IMR-90 (cell line): ENCODE data around the gene SEL1L3. TPM values are rescaled to one million over a fixed set of nuclear protein-coding genes. Genes with fewer than 3 reads are reported as not detected.

Source experiments
- ATAC-seq: fragments of 200-7000 bp; cut with Tn5 transposase; 2 replicates; pipeline ENCODE4 v1.9.1; 2020; ENCODE audit warnings: low read depth, mild to moderate bottlenecking, moderate library complexity
- BruUV-seq: library from RNA; stranded (reverse); fragments of 400-500 nt; replicated peaks from 2 replicates; lab custom pipeline; 2021; lab: Mats Ljungman, UMichigan
- CTCF ChIA-PET: fragments of 300-600 bp; formaldehyde crosslinking; extraction: SDS; loops from one replicate; lab custom pipeline; 2021; ENCODE audit warnings: antibody characterized with exemption; lab: Yijun Ruan, JAX
- POLR2A ChIA-PET: fragments of 300-600 bp; sonication (Branson Sonifier 250); formaldehyde crosslinking; loops from one replicate; lab custom pipeline; 2022; ENCODE audit warnings: antibody characterized with exemption; ENCODE audit not compliant: unreplicated experiment; lab: Charles Lee
- DNase-seq: peaks from one replicate; pipeline ENCODE4 v3.0.0; 2013
- H2AFZ ChIP-seq: replicated peaks from 2 replicates; pipeline ENCODE3; 2013; ENCODE audit warnings: low read length, mild to moderate bottlenecking; ENCODE audit not compliant: poor library complexity
- H2AK5ac ChIP-seq: 2 replicates; pipeline ENCODE4 v1.6.1; 2013; ENCODE audit warnings: low read depth, low read length, inconsistent platforms
- H2AK9ac ChIP-seq: replicated peaks from 2 replicates; pipeline ENCODE3; 2013; ENCODE audit warnings: mild to moderate bottlenecking, low read depth, low read length, moderate library complexity; ENCODE audit not compliant: poor library complexity
- H2BK120ac ChIP-seq: 2 replicates; pipeline ENCODE4 v1.6.1; 2013; ENCODE audit warnings: low read depth, low read length, inconsistent platforms
- H2BK15ac ChIP-seq: 3 replicates; pipeline ENCODE4 v1.6.1; 2013; ENCODE audit warnings: low read depth, low read length, inconsistent platforms
- H2BK20ac ChIP-seq: 2 replicates; pipeline ENCODE4 v1.6.1; 2013; ENCODE audit warnings: low read depth, mild to moderate bottlenecking, inconsistent platforms, low read length, moderate library complexity
- H2BK5ac ChIP-seq: 2 replicates; pipeline ENCODE4 v1.6.1; 2013; ENCODE audit warnings: mild to moderate bottlenecking, low read depth, low read length, inconsistent platforms; ENCODE audit not compliant: poor library complexity, severe bottlenecking
- H3K14ac ChIP-seq: replicated peaks from 2 replicates; pipeline ENCODE4 v1.6.1; 2013; ENCODE audit warnings: low read depth, low read length, inconsistent platforms
- H3K18ac ChIP-seq: 2 replicates; pipeline ENCODE4 v1.6.1; 2013; ENCODE audit warnings: low read depth, low read length, control low read depth
- H3K23ac ChIP-seq: 2 replicates; pipeline ENCODE4 v1.6.1; 2013; ENCODE audit warnings: low read depth, low read length, inconsistent platforms
- H3K27ac ChIP-seq: 2 replicates; pipeline ENCODE4 v1.5.1; 2013; ENCODE audit warnings: mild to moderate bottlenecking, control low read depth, low read length; ENCODE audit not compliant: insufficient read depth
- H3K27me3 ChIP-seq: 2 replicates; pipeline ENCODE4 v1.6.1; 2013; ENCODE audit warnings: low read length; ENCODE audit not compliant: control insufficient read depth, insufficient read depth
- H3K36me3 ChIP-seq: 2 replicates; pipeline ENCODE4 v1.6.1; 2013; ENCODE audit warnings: low read length, mixed read lengths; ENCODE audit not compliant: control insufficient read depth, insufficient read depth
- H3K4ac ChIP-seq: 2 replicates; pipeline ENCODE4 v1.6.1; 2013; ENCODE audit warnings: low read depth, low read length, inconsistent platforms
- H3K4me1 ChIP-seq: 2 replicates; pipeline ENCODE4 v1.6.1; 2013; ENCODE audit warnings: low read length, mixed read lengths; ENCODE audit not compliant: control insufficient read depth, insufficient read depth
- H3K4me2 ChIP-seq: 2 replicates; pipeline ENCODE4 v1.6.1; 2013; ENCODE audit warnings: low read depth, mild to moderate bottlenecking, control low read depth, low read length, moderate library complexity
- H3K4me3 ChIP-seq: 2 replicates; pipeline ENCODE4 v1.5.1; 2013; ENCODE audit warnings: low read depth, mild to moderate bottlenecking, control low read depth, low read length, moderate library complexity; ENCODE audit not compliant: insufficient read depth
- H3K56ac ChIP-seq: 2 replicates; pipeline ENCODE4 v1.6.1; 2013; ENCODE audit warnings: low read length, inconsistent platforms; ENCODE audit not compliant: insufficient read depth; ENCODE audit errors: extremely low read depth
- H3K79me1 ChIP-seq, 2 experiments: 2 replicates each; pipeline ENCODE4 v1.6.1; 2013; ENCODE audit warnings: low read length in 2 of 2, inconsistent platforms in 1 of 2, low read depth in 1 of 2
- H3K9ac ChIP-seq: 2 replicates; pipeline ENCODE4 v1.6.1; 2013; ENCODE audit warnings: low read depth, low read length, control low read depth
- H3K9me1 ChIP-seq: 2 replicates; pipeline ENCODE4 v1.6.1; 2013; ENCODE audit warnings: low read length, inconsistent platforms; ENCODE audit not compliant: insufficient read depth
- H3K9me3 ChIP-seq: 2 replicates; pipeline ENCODE4 v1.6.1; 2013; ENCODE audit warnings: low read length; ENCODE audit not compliant: control insufficient read depth, insufficient read depth
- H4K20me1 ChIP-seq: 2 replicates; pipeline ENCODE4 v1.6.1; 2013; ENCODE audit warnings: low read length, inconsistent platforms; ENCODE audit not compliant: insufficient read depth
- H4K5ac ChIP-seq: 2 replicates; pipeline ENCODE4 v1.6.1; 2013; ENCODE audit warnings: mild to moderate bottlenecking, low read depth, low read length, control low read depth
- H4K8ac ChIP-seq, 2 experiments: 2 replicates each; pipeline ENCODE4 v1.6.1; 2013; ENCODE audit warnings: low read depth in 2 of 2, low read length in 2 of 2, control low read depth in 1 of 2, inconsistent platforms in 1 of 2
- H4K91ac ChIP-seq: 2 replicates; pipeline ENCODE4 v1.6.1; 2013; ENCODE audit warnings: low read depth, low read length, inconsistent platforms; ENCODE audit not compliant: insufficient read depth
- BHLHE40 ChIP-seq: fragments of 150-350 bp; IDR thresholded peaks from 2 replicates; pipeline ENCODE4 v1.6.1; 2016; ENCODE audit warnings: mild to moderate bottlenecking, low read depth, low read length
- CEBPB ChIP-seq: IDR thresholded peaks from 2 replicates; pipeline ENCODE4 v1.6.1; 2012; ENCODE audit warnings: low read depth, low read length, improper control_type of control experiment
- MAFK ChIP-seq: IDR thresholded peaks from 2 replicates; pipeline ENCODE4 v1.6.1; 2012; ENCODE audit warnings: low read depth, low read length, improper control_type of control experiment
- NFE2L2 ChIP-seq: fragments of 150-350 bp; IDR thresholded peaks from 2 replicates; pipeline ENCODE4 v1.6.1; 2016; ENCODE audit warnings: low read depth, mild to moderate bottlenecking, low read length
- POLR2A ChIP-seq: IDR thresholded peaks from 2 replicates; pipeline ENCODE4 v1.6.1; 2012; ENCODE audit warnings: mild to moderate bottlenecking, low read depth, low read length
- RAD21 ChIP-seq: IDR thresholded peaks from 2 replicates; pipeline ENCODE4 v1.6.1; 2012; ENCODE audit warnings: low read length, improper control_type of control experiment
- RCOR1 ChIP-seq: IDR thresholded peaks from 2 replicates; pipeline ENCODE4 v1.6.1; 2012; ENCODE audit warnings: mild to moderate bottlenecking, low read length, improper control_type of control experiment; ENCODE audit not compliant: insufficient replicate concordance
- RFX5 ChIP-seq: IDR thresholded peaks from 2 replicates; pipeline ENCODE4 v1.8.0; 2012; ENCODE audit warnings: low read depth, mild to moderate bottlenecking, low read length, moderate library complexity
- SMC3 ChIP-seq: fragments of 150-350 bp; IDR thresholded peaks from 2 replicates; pipeline ENCODE4 v1.6.1; 2016; ENCODE audit warnings: low read depth, mild to moderate bottlenecking, antibody characterized with exemption, low read length, moderate library complexity
- WGBS, 2 experiments: methylation state at CpG; one replicate each; pipeline versions ENCODE4 v1.1.5 to v1.1.7; 2013; ENCODE audit warnings: missing lambda C conversion rate in 2 of 2; ENCODE audit not compliant: insufficient read length in 1 of 2; ENCODE audit errors: extremely low coverage in 2 of 2; 5-methylcytosine and 5-hydroxymethylcytosine counted together
- dilution Hi-C: fragments of 300-500 bp; cut with HindIII; formaldehyde crosslinking; loops from one replicate; pipeline ENCODE4 v1.14.3; 2018; ENCODE audit warnings: low sequenced_read_pairs; ENCODE audit not compliant: unreplicated experiment
- in situ Hi-C: fragments of 300-500 bp; cut with MboI; formaldehyde crosslinking; loops from 3 replicates; pipeline ENCODE4 v1.14.3; 2019; ENCODE audit warnings: low sequenced_read_pairs, inconsistent platforms, mixed read lengths
- intact Hi-C: fragments of 100-400 bp; cut with micrococcal nuclease; formaldehyde crosslinking; loops from 2 replicates; pipeline ENCODE4 v1.10.0; 2022
- polyA plus RNA-seq, 3 experiments: library from polyadenylated mRNA; depleted of rRNA; stranded (reverse); fragments of >200 nt; gene quantifications; 2 replicates each; pipeline ENCODE4 v1.2.3, GENCODE V29; 2012; ENCODE audit warnings: low replicate concordance in 1 of 3
- total RNA-seq: library from RNA; depleted of rRNA; stranded (reverse); fragments of >200 nt; gene quantifications from 2 replicates; pipeline ENCODE4 v1.2.3, GENCODE V29; 2012
- TF ChIP-seq, protein P1 (sequence below): conservative IDR thresholded peaks from 2 replicates; pipeline ENCODE4 v1.5.1; 2012; ENCODE audit warnings: mild to moderate bottlenecking, low read depth, low read length, improper control_type of control experiment

The SEL1L3 gene
- total and polyA plus RNA-seq, 2 of the 4 experiments (the other 2 are of a cell fraction) = 16.4 to 43.7 TPM

DNA sequence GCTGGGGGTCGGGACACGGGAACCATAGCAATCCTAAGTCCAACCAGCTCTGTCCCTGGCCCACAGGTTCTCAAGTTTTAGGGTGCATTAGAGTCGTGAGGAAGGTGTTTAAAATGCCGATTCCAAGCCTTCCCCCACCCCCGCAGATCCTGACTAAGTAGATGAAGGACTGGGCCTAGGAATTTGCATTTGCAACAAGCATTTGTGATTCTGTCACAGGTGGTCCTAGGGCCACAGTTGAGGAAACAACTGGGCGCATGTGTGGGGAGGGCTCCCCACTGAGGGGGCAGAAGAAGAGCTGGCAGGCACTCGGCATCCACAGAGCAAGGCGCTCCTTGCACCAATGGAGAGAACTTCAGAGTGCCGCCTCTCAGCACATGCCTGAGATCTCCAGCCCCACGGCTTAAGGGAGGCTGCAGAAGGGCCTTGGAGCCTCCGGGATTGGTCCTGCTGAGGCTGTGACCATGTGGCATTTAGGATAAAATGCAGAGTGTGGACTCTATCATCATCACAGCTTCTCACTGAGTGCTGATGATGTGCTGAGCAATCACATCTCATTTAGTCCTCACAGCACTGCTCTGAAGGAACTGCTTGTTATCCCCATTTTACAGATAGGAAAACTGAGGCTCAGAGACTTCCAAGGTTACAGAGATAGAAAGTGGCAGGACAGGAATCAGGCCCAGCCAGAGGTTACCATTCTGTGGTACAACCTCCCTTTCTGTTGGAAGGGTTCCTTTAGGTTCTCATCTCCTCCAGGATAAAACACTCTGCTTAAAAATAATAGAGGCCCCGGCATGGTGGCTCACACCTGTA lies 16.7 kb downstream of the SEL1L3 start:
- no peak overlapping the region for H3K23ac ChIP-seq
- POLR2A ChIA-PET = no interaction called here
- intact Hi-C loops = no loop called here
- DNase-seq (no peak), ATAC-seq (no peak)
- dilution Hi-C loops = no loop called here
- H4K8ac ChIP-seq = no peak overlapping the region
- no peak overlapping the region for H2BK20ac ChIP-seq
- WGBS, 2 experiments = 84% methylated on average over 3 of the region's 12 CpGs; no CpG with 5 or more reads in 1 of the 2 experiments
- no peak overlapping the region for H3K27ac ChIP-seq
- H3K4me2 ChIP-seq = no peak overlapping the region
- no peak overlapping the region for H2BK15ac ChIP-seq
- no peak overlapping the region for H4K91ac ChIP-seq
- no peak overlapping the region for H2AK9ac ChIP-seq
- in situ Hi-C loops = no loop called here
- peaks cover 1% of the 10 kb centered on the region; the same call in 1 of the 2 replicates for H3K4me1 ChIP-seq
- no peak overlapping the region for H3K14ac ChIP-seq
- no peak overlapping the region for H3K56ac ChIP-seq
- no peak overlapping the region for H2AK5ac ChIP-seq
- no peaks in the 10 kb centered on the region; the same call in 1 of the 2 replicates for H3K36me3 ChIP-seq
- H3K18ac ChIP-seq = no peak overlapping the region
- peaks cover 0 to 14% of the 10 kb centered on the region in 2 experiments; a peak in 1 of 4 replicates for H3K79me1 ChIP-seq
- no peaks in the 10 kb centered on the region for H3K9me3 ChIP-seq
- no peak for TF ChIP-seq RAD21
- TF ChIP-seq POLR2A = no peak
- TF ChIP-seq CEBPB = no peak
- TF ChIP-seq MAFK = no peak
- no peak for TF ChIP-seq BHLHE40
- no peak for TF ChIP-seq RCOR1
- no peak for TF ChIP-seq SMC3
- TF ChIP-seq, protein P1, sequence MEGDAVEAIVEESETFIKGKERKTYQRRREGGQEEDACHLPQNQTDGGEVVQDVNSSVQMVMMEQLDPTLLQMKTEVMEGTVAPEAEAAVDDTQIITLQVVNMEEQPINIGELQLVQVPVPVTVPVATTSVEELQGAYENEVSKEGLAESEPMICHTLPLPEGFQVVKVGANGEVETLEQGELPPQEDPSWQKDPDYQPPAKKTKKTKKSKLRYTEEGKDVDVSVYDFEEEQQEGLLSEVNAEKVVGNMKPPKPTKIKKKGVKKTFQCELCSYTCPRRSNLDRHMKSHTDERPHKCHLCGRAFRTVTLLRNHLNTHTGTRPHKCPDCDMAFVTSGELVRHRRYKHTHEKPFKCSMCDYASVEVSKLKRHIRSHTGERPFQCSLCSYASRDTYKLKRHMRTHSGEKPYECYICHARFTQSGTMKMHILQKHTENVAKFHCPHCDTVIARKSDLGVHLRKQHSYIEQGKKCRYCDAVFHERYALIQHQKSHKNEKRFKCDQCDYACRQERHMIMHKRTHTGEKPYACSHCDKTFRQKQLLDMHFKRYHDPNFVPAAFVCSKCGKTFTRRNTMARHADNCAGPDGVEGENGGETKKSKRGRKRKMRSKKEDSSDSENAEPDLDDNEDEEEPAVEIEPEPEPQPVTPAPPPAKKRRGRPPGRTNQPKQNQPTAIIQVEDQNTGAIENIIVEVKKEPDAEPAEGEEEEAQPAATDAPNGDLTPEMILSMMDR = no peak
- TF ChIP-seq NFE2L2 = no peak
- no peak for TF ChIP-seq RFX5
- H3K4me3 ChIP-seq = no peak overlapping the region
- no peak overlapping the region for H3K4ac ChIP-seq
- BruUV-seq = no TSS peak
- CTCF ChIA-PET = no interaction called here
- H2BK120ac ChIP-seq = no peak overlapping the region
- H3K9ac ChIP-seq = no peak overlapping the region
- no peaks in the 10 kb centered on the region for H4K20me1 ChIP-seq
- no peak overlapping the region for H4K5ac ChIP-seq
- no peak overlapping the region for H2BK5ac ChIP-seq
- H3K9me1 ChIP-seq = no peaks in the 10 kb centered on the region
- no peaks in the 10 kb centered on the region for H3K27me3 ChIP-seq
- H2AFZ ChIP-seq = no peak overlapping the region
